ENCODE measurements around the gene CYP27C1. TPM values are rescaled to one million over a fixed set of nuclear protein-coding genes. Genes with fewer than 3 reads are reported as not detected.
A peak's percentile ranks its signal among the peaks of the same experiment; 100 is the strongest.

CYP27C1 gene
- not detected for total RNA-seq
- not detected for polyA plus RNA-seq

DNA sequence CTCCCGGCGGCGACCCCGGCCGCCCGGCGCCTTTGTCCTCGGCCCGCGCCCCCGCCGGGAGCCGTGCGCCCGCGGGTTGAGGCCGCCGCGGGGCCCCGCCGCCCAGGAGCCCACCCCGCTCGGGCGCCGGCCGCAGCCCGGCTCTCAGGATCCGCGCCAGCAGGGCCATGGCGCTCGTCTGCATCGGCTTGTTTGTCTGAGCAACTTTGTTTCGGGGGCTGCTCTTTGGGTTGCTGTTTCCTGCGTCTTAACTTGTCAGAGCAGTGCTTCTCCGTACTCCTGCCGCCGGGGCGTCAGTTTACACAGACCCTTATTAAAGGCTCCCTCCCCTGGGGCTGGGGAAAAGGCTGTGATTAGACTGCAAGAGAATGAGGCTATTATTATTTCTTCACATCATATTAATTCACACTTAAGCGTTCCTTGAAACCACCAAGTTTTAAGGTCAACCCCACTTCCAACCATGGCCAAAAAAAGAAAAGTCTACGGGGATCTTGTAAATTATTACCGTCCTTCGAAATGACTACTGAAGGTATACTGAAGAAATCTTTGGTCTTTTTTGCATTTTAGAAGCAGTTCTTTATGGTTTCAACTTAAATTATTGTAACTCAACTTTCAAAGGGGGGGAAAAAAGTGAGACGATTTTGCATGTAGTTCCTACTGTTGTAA lies at the start of gene CYP27C1:
CYP27C1 (minus strand) TSS at position 198 of the 666 bp plus-strand sequence; CDS start at position 169, 29 bp downstream.
- CTCF ChIA-PET (ENCODE audit: partially characterized antibody) = no interaction called here
- H3K36me3 Mint-ChIP-seq = peaks cover 0 to 3% of the 10 kb centered on the region in 2 donors
- H3K4me3 Mint-ChIP-seq = peak within 1 kb of the TSS; percentile 65 to 90 (median 82)
- H3K9me3 ChIP-seq (ENCODE audit: control insufficient read depth in 1 of 2, low read length in 2 of 2) = no peaks in the 10 kb centered on the region
- DNase-seq = no peak
- H3K4me3 ChIP-seq (ENCODE audit: low read length in 2 of 2) = no peak within 1 kb of the TSS
- H3K4me1 Mint-ChIP-seq = peaks cover 9 to 25% (median 19%) of the 10 kb centered on the region in 4 donors
- H3K27me3 ChIP-seq (ENCODE audit: insufficient read depth, low read length) = peaks cover 21% of the 10 kb centered on the region
- H3K4me1 ChIP-seq (ENCODE audit: insufficient read depth, low read length) = peaks cover 19% of the 10 kb centered on the region
- H3K27ac ChIP-seq (ENCODE audit: low read depth, low read length) = no peak within 1 kb of the TSS
- intact Hi-C loops (cut with micrococcal nuclease) = no loop called here
- H3K27ac Mint-ChIP-seq = no peak within 1 kb of the TSS
- POLR2A ChIA-PET (ENCODE audit: partially characterized antibody) = no interaction called here
- H3K36me3 ChIP-seq (ENCODE audit: insufficient read depth, low read length) = no peaks in the 10 kb centered on the region
- H3K27me3 Mint-ChIP-seq = peaks cover 40 to 45% of the 10 kb centered on the region in 2 donors
- peaks cover 0 to 14% (median 7%) of the 10 kb centered on the region in 8 donors for H3K9me3 Mint-ChIP-seq

- no peak for DNase-seq
- Mint-ChIP-seq H3K27me3 (no peaks in the 10 kb centered on the region), H3K4me3 (no peak overlapping the region), H3K27ac (no peak overlapping the region), H3K4me1 (peaks cover 0 to 1% (median 0%) of the 10 kb centered on the region in 4 donors), H3K36me3 (peaks cover 56 to 72% of the 10 kb centered on the region in 2 donors), H3K9me3 (no peaks in the 10 kb centered on the region)
- Histone ChIP-seq H3K9me3 (ENCODE audit: control insufficient read depth in 1 of 2, low read length in 2 of 2) (no peaks in the 10 kb centered on the region), H3K27ac (ENCODE audit: low read depth, low read length) (no peak overlapping the region), H3K4me1 (ENCODE audit: insufficient read depth, low read length) (no peaks in the 10 kb centered on the region), H3K36me3 (ENCODE audit: insufficient read depth, low read length) (peaks cover 45% of the 10 kb centered on the region), H3K27me3 (ENCODE audit: insufficient read depth, low read length) (no peaks in the 10 kb centered on the region), H3K4me3 (ENCODE audit: low read length in 2 of 2) (no peak overlapping the region)
- intact Hi-C loops (cut with micrococcal nuclease) = no loop called here
- ChIA-PET CTCF (ENCODE audit: partially characterized antibody) (no interaction called here), POLR2A (ENCODE audit: partially characterized antibody) (no interaction called here)
Observed at GRCh38 chr2:127261804-127262406, 41.8 kb upstream of the CYP27C1 start.

DNA sequence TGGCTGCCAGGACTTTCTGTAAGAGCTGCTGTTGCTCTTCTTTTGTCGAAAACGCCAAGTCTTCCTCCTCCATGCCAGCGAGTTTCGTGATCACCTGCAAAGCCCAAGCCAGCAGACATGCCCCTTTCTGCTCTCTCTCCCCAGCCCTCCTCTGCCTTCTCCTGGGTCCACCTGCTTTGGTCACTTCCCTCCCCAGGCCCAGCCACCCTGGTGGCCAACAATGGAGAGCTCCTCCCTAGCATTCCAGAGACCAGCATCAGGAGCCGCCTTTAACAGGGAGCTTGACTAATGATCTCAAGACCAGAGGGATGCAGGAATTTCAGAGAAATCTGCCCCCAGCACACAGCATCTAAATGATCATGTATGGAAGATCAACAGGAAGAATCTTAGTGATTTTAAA lies 39.3 kb upstream of the CYP27C1 start:
- no peaks in the 10 kb centered on the region for H3K27me3 ChIP-seq (ENCODE audit: insufficient read depth, low read length)
- no peak overlapping the region for H3K27ac ChIP-seq (ENCODE audit: low read depth, low read length)
- intact Hi-C loops (cut with micrococcal nuclease) = no loop called here
- H3K9me3 Mint-ChIP-seq = no peaks in the 10 kb centered on the region
- no peak for DNase-seq
- H3K9me3 ChIP-seq (ENCODE audit: control insufficient read depth in 1 of 2, low read length in 2 of 2) = no peaks in the 10 kb centered on the region
- H3K4me1 Mint-ChIP-seq = peaks cover 0 to 1% (median 0%) of the 10 kb centered on the region in 4 donors
- ChIA-PET POLR2A (ENCODE audit: partially characterized antibody) (no interaction called here), CTCF (ENCODE audit: partially characterized antibody) (no interaction called here)
- H3K27me3 Mint-ChIP-seq = no peaks in the 10 kb centered on the region
- no peak overlapping the region for H3K4me3 Mint-ChIP-seq
- peak overlapping the region in 2 of 7 donors; percentile 9 to 38 for H3K27ac Mint-ChIP-seq
- peaks cover 51 to 76% of the 10 kb centered on the region in 2 donors for H3K36me3 Mint-ChIP-seq
- H3K4me1 ChIP-seq (ENCODE audit: insufficient read depth, low read length) = no peaks in the 10 kb centered on the region
- H3K4me3 ChIP-seq (ENCODE audit: low read length in 2 of 2) = no peak overlapping the region
- peaks cover 45% of the 10 kb centered on the region for H3K36me3 ChIP-seq (ENCODE audit: insufficient read depth, low read length)

- Histone ChIP-seq H3K36me3 (ENCODE audit: insufficient read depth, low read length) (peaks cover 45% of the 10 kb centered on the region), H3K9me3 (ENCODE audit: control insufficient read depth in 1 of 2, low read length in 2 of 2) (no peaks in the 10 kb centered on the region), H3K4me1 (ENCODE audit: insufficient read depth, low read length) (no peaks in the 10 kb centered on the region), H3K4me3 (ENCODE audit: low read length in 2 of 2) (no peak overlapping the region), H3K27ac (ENCODE audit: low read depth, low read length) (no peak overlapping the region), H3K27me3 (ENCODE audit: insufficient read depth, low read length) (no peaks in the 10 kb centered on the region)
- no peak overlapping the region for H3K27ac Mint-ChIP-seq
- H3K27me3 Mint-ChIP-seq = no peaks in the 10 kb centered on the region
- peaks cover 0 to 1% (median 0%) of the 10 kb centered on the region in 4 donors for H3K4me1 Mint-ChIP-seq
- no peak for DNase-seq
- no peaks in the 10 kb centered on the region for H3K9me3 Mint-ChIP-seq
- intact Hi-C loops (cut with micrococcal nuclease) = no loop called here
- ChIA-PET CTCF (ENCODE audit: partially characterized antibody) (no interaction called here), POLR2A (ENCODE audit: partially characterized antibody) (interaction anchor here (0.6 kb wide), 1 partner anchor 444 kb away, joined by 3 read pairs; the partner anchor contains the start of gene SFT2D3)
- no peak overlapping the region for H3K4me3 Mint-ChIP-seq
- peaks cover 42 to 59% of the 10 kb centered on the region in 2 donors for H3K36me3 Mint-ChIP-seq
Observed at GRCh38 chr2:127256866-127257265, 36.8 kb upstream of the CYP27C1 start.

- Mint-ChIP-seq H3K27me3 (no peaks in the 10 kb centered on the region), H3K4me1 (peaks cover 0 to 1% (median 0%) of the 10 kb centered on the region in 4 donors), H3K4me3 (no peak overlapping the region), H3K27ac (no peak overlapping the region), H3K9me3 (no peaks in the 10 kb centered on the region), H3K36me3 (peaks cover 45 to 56% of the 10 kb centered on the region in 2 donors)
- DNase-seq = no peak
- H3K9me3 ChIP-seq (ENCODE audit: control insufficient read depth in 1 of 2, low read length in 2 of 2) = no peaks in the 10 kb centered on the region
- H3K4me3 ChIP-seq (ENCODE audit: low read length in 2 of 2) = no peak overlapping the region
- H3K4me1 ChIP-seq (ENCODE audit: insufficient read depth, low read length) = no peaks in the 10 kb centered on the region
- CTCF ChIA-PET (ENCODE audit: partially characterized antibody) = no interaction called here
- POLR2A ChIA-PET (ENCODE audit: partially characterized antibody) = interaction anchor here (0.6 kb wide), 1 partner anchor 445 kb away, joined by 3 read pairs; the partner anchor contains the start of gene SFT2D3
- peaks cover 40% of the 10 kb centered on the region for H3K36me3 ChIP-seq (ENCODE audit: insufficient read depth, low read length)
- no peak overlapping the region for H3K27ac ChIP-seq (ENCODE audit: low read depth, low read length)
- no peaks in the 10 kb centered on the region for H3K27me3 ChIP-seq (ENCODE audit: insufficient read depth, low read length)
- intact Hi-C loops (cut with micrococcal nuclease) = no loop called here
Observed at GRCh38 chr2:127256381-127256780, 36.3 kb upstream of the CYP27C1 start.

DNA sequence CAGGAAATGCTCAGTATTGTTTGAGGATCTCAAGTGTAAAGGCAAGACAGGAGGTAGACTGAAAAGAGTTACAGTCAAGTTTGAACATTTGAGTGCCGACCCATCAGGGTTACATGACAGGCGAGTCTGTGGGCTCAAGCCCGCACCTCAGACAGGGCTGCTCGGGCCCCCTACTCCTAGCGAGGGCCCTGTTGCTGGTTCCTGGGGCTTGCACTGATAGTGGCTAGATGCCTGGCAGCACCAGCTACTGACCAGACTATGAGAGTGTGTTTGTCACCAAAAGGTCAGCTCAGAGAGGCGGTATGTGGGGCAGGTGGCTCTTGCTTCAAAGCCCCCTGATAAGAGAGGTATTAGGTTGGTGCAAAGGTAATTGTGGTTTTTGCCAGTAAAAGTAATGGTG lies 35.6 kb upstream of the CYP27C1 start:
- Mint-ChIP-seq H3K27me3 (no peaks in the 10 kb centered on the region), H3K36me3 (peaks cover 42 to 51% of the 10 kb centered on the region in 2 donors), H3K4me3 (no peak overlapping the region), H3K9me3 (no peaks in the 10 kb centered on the region), H3K4me1 (peaks cover 0 to 1% (median 0%) of the 10 kb centered on the region in 4 donors), H3K27ac (peak overlapping the region in 1 of 7 donors; percentile 8)
- POLR2A ChIA-PET (ENCODE audit: partially characterized antibody) = no interaction called here
- no peak for DNase-seq
- CTCF ChIA-PET (ENCODE audit: partially characterized antibody) = no interaction called here
- Histone ChIP-seq H3K4me1 (ENCODE audit: insufficient read depth, low read length) (no peaks in the 10 kb centered on the region), H3K27ac (ENCODE audit: low read depth, low read length) (no peak overlapping the region), H3K36me3 (ENCODE audit: insufficient read depth, low read length) (peaks cover 34% of the 10 kb centered on the region), H3K9me3 (ENCODE audit: control insufficient read depth in 1 of 2, low read length in 2 of 2) (no peaks in the 10 kb centered on the region), H3K4me3 (ENCODE audit: low read length in 2 of 2) (no peak overlapping the region), H3K27me3 (ENCODE audit: insufficient read depth, low read length) (no peaks in the 10 kb centered on the region)
- intact Hi-C loops (cut with micrococcal nuclease) = no loop called here

GRCh38 chr2:127255146-127255545 lies 35.0 kb upstream of the CYP27C1 start:
- Histone ChIP-seq H3K27ac (ENCODE audit: low read depth, low read length) (no peak overlapping the region), H3K4me3 (ENCODE audit: low read length in 2 of 2) (no peak overlapping the region), H3K36me3 (ENCODE audit: insufficient read depth, low read length) (peaks cover 28% of the 10 kb centered on the region), H3K27me3 (ENCODE audit: insufficient read depth, low read length) (no peaks in the 10 kb centered on the region), H3K9me3 (ENCODE audit: control insufficient read depth in 1 of 2, low read length in 2 of 2) (no peaks in the 10 kb centered on the region), H3K4me1 (ENCODE audit: insufficient read depth, low read length) (no peaks in the 10 kb centered on the region)
- H3K27ac Mint-ChIP-seq = peak overlapping the region in 4 of 7 donors; percentile 2 to 73 (median 10)
- peaks cover 0 to 1% (median 0%) of the 10 kb centered on the region in 4 donors for H3K4me1 Mint-ChIP-seq
- CTCF ChIA-PET (ENCODE audit: partially characterized antibody) = no interaction called here
- H3K36me3 Mint-ChIP-seq = peaks cover 39 to 48% of the 10 kb centered on the region in 2 donors
- H3K9me3 Mint-ChIP-seq = no peaks in the 10 kb centered on the region
- POLR2A ChIA-PET (ENCODE audit: partially characterized antibody) = no interaction called here
- no peaks in the 10 kb centered on the region for H3K27me3 Mint-ChIP-seq
- no peak for DNase-seq
- intact Hi-C loops (cut with micrococcal nuclease) = no loop called here
- no peak overlapping the region for H3K4me3 Mint-ChIP-seq

All from CD4-positive, alpha-beta memory T cell (primary cell).